ENCODE results near the gene C12orf60.

The C12orf60 gene

GRCh38 chr12:14768823-14769405 lies 34.6 kb upstream of the C12orf60 start:
- TF ChIP-seq FOXP2 (optimal IDR thresholded peaks at IDR 0.05; ENCODE audit: borderline replicate concordance, extremely low read depth, extremely low read length, insufficient read depth) (no peak), SIN3A (IDR thresholded peaks at IDR 0.05; ENCODE audit: borderline replicate concordance, insufficient read depth, low read length) (no peak), POLR2AphosphoS5 (IDR thresholded peaks at IDR 0.05; ENCODE audit: low read depth, low read length) (no peak), TAF1 (IDR thresholded peaks at IDR 0.05; ENCODE audit: borderline replicate concordance, insufficient read depth, low read length) (no peak), REST (IDR thresholded peaks at IDR 0.05; ENCODE audit: insufficient read depth in 1 of 2, low read depth in 2 of 2, low read length in 2 of 2) (no peak)

GRCh38 chr12:14769466-14769968 lies 34.0 kb upstream of the C12orf60 start:
- no peak for TF ChIP-seq TAF1 (IDR thresholded peaks at IDR 0.05; ENCODE audit: borderline replicate concordance, insufficient read depth, low read length)
- no peak for TF ChIP-seq POLR2AphosphoS5 (IDR thresholded peaks at IDR 0.05; ENCODE audit: low read depth, low read length)
- no peak for TF ChIP-seq FOXP2 (optimal IDR thresholded peaks at IDR 0.05; ENCODE audit: borderline replicate concordance, extremely low read depth, extremely low read length, insufficient read depth)
- TF ChIP-seq REST (IDR thresholded peaks at IDR 0.05; ENCODE audit: insufficient read depth in 1 of 2, low read depth in 2 of 2, low read length in 2 of 2), result no peak
- TF ChIP-seq SIN3A (IDR thresholded peaks at IDR 0.05; ENCODE audit: borderline replicate concordance, insufficient read depth, low read length), result no peak

- TF ChIP-seq FOXP2 (optimal IDR thresholded peaks at IDR 0.05; ENCODE audit: borderline replicate concordance, extremely low read depth, extremely low read length, insufficient read depth), result no peak
- TF ChIP-seq SIN3A (IDR thresholded peaks at IDR 0.05; ENCODE audit: borderline replicate concordance, insufficient read depth, low read length), result no peak
- TF ChIP-seq REST (IDR thresholded peaks at IDR 0.05; ENCODE audit: insufficient read depth in 1 of 2, low read depth in 2 of 2, low read length in 2 of 2), result no peak
Measured at GRCh38 chr12:14769969-14770495, 33.4 kb upstream of the C12orf60 start.

GRCh38 chr12:14770496-14771461 lies 32.7 kb upstream of the C12orf60 start:
- no peak for TF ChIP-seq FOXP2 (optimal IDR thresholded peaks at IDR 0.05; ENCODE audit: borderline replicate concordance, extremely low read depth, extremely low read length, insufficient read depth)
- TF ChIP-seq SIN3A (IDR thresholded peaks at IDR 0.05; ENCODE audit: borderline replicate concordance, insufficient read depth, low read length), result no peak
- TF ChIP-seq TAF1 (IDR thresholded peaks at IDR 0.05; ENCODE audit: borderline replicate concordance, insufficient read depth, low read length), result no peak
- no peak for TF ChIP-seq POLR2AphosphoS5 (IDR thresholded peaks at IDR 0.05; ENCODE audit: low read depth, low read length)
- no peak for TF ChIP-seq REST (IDR thresholded peaks at IDR 0.05; ENCODE audit: insufficient read depth in 1 of 2, low read depth in 2 of 2, low read length in 2 of 2)

All from PFSK-1 (cell line).